IPS-18a (cell line): ENCODE measurements around the gene SPG7.

Experiments used
- H3K27ac ChIP-seq: one replicate; pipeline ENCODE4 v1.5.1; 2013; ENCODE audit warnings: low read length
- H3K27me3 ChIP-seq: one replicate; pipeline ENCODE4 v1.6.1; 2013; ENCODE audit warnings: mild to moderate bottlenecking, low read length; ENCODE audit not compliant: control insufficient read depth, insufficient read depth
- H3K36me3 ChIP-seq: one replicate; pipeline ENCODE4 v1.6.1; 2013; ENCODE audit warnings: low read depth, low read length; ENCODE audit not compliant: control insufficient read depth
- H3K4me1 ChIP-seq: one replicate; pipeline ENCODE4 v1.6.1; 2013; ENCODE audit warnings: low read depth, low read length; ENCODE audit not compliant: control insufficient read depth
- H3K4me3 ChIP-seq: one replicate; pipeline ENCODE4 v1.5.1; 2013; ENCODE audit warnings: low read length
- H3K9ac ChIP-seq: one replicate; pipeline ENCODE4 v1.6.1; 2013; ENCODE audit warnings: mild to moderate bottlenecking, low read length, moderate library complexity
- H3K9me3 ChIP-seq: one replicate; pipeline ENCODE4 v1.6.1; 2013; ENCODE audit warnings: low read depth, low read length; ENCODE audit not compliant: control insufficient read depth

Gene SPG7

GRCh38 chr16:89489040-89489897 lies 18.9 kb upstream of the SPG7 start:
- peak overlapping the region; percentile 91 for H3K4me3 ChIP-seq
- H3K9ac ChIP-seq: peak overlapping the region; percentile 86
- no peaks in the 10 kb centered on the region for H3K27me3 ChIP-seq
- H3K4me1 ChIP-seq: peaks cover 17% of the 10 kb centered on the region
- H3K36me3 ChIP-seq: no peaks in the 10 kb centered on the region
- no peaks in the 10 kb centered on the region for H3K9me3 ChIP-seq
- H3K27ac ChIP-seq: peak overlapping the region; percentile 88

- no peaks in the 10 kb centered on the region for H3K9me3 ChIP-seq
- H3K4me1 ChIP-seq: peaks cover 10% of the 10 kb centered on the region
- no peaks in the 10 kb centered on the region for H3K36me3 ChIP-seq
- no peak overlapping the region for H3K27ac ChIP-seq
- no peaks in the 10 kb centered on the region for H3K27me3 ChIP-seq
- H3K9ac ChIP-seq: no peak overlapping the region
- peak overlapping the region; percentile 22 for H3K4me3 ChIP-seq
Observed at GRCh38 chr16:89489898-89490438, 18.2 kb upstream of the SPG7 start.

- Histone ChIP-seq H3K36me3 (no peaks in the 10 kb centered on the region), H3K9me3 (no peaks in the 10 kb centered on the region), H3K9ac (peak within 1 kb of the TSS; percentile 86), H3K4me3 (peak within 1 kb of the TSS; percentile 91), H3K27me3 (no peaks in the 10 kb centered on the region), H3K27ac (no peak within 1 kb of the TSS), H3K4me1 (peaks cover 10% of the 10 kb centered on the region)
Observed at GRCh38 chr16:89490439-89491237, 17.6 kb upstream of the SPG7 start, which contains the start of gene ANKRD11. TSS of gene ANKRD11 (minus strand) at chr16:89490561. CDS start at chr16:89317019, 173,542 bp downstream.

- no peak overlapping the region for H3K27ac ChIP-seq
- H3K9me3 ChIP-seq: no peaks in the 10 kb centered on the region
- peak overlapping the region; percentile 86 for H3K4me3 ChIP-seq
- peaks cover 10% of the 10 kb centered on the region for H3K4me1 ChIP-seq
- no peaks in the 10 kb centered on the region for H3K27me3 ChIP-seq
- H3K9ac ChIP-seq: peak overlapping the region; percentile 73
- H3K36me3 ChIP-seq: no peaks in the 10 kb centered on the region
Observed at GRCh38 chr16:89491238-89491869, 16.8 kb upstream of the SPG7 start.

GRCh38 chr16:89491974-89492687 lies 16.1 kb upstream of the SPG7 start:
- Histone ChIP-seq H3K9me3 (no peaks in the 10 kb centered on the region), H3K4me3 (peak overlapping the region; percentile 86), H3K9ac (no peak overlapping the region), H3K4me1 (peaks cover 10% of the 10 kb centered on the region), H3K36me3 (no peaks in the 10 kb centered on the region), H3K27me3 (no peaks in the 10 kb centered on the region), H3K27ac (no peak overlapping the region)

GRCh38 chr16:89493776-89494175 lies 14.4 kb upstream of the SPG7 start:
- Histone ChIP-seq H3K9me3 (no peaks in the 10 kb centered on the region), H3K4me3 (no peak overlapping the region), H3K4me1 (no peaks in the 10 kb centered on the region), H3K9ac (no peak overlapping the region), H3K27me3 (no peaks in the 10 kb centered on the region), H3K27ac (no peak overlapping the region), H3K36me3 (no peaks in the 10 kb centered on the region)

GRCh38 chr16:89495121-89495520 lies 13.1 kb upstream of the SPG7 start:
- Histone ChIP-seq H3K27me3 (no peaks in the 10 kb centered on the region), H3K4me1 (no peaks in the 10 kb centered on the region), H3K9ac (no peak overlapping the region), H3K36me3 (no peaks in the 10 kb centered on the region), H3K27ac (no peak overlapping the region), H3K9me3 (no peaks in the 10 kb centered on the region), H3K4me3 (no peak overlapping the region)

GRCh38 chr16:89498839-89499238 lies 9.4 kb upstream of the SPG7 start:
- no peaks in the 10 kb centered on the region for H3K9me3 ChIP-seq
- no peak overlapping the region for H3K4me3 ChIP-seq
- H3K4me1 ChIP-seq: no peaks in the 10 kb centered on the region
- H3K27ac ChIP-seq: no peak overlapping the region
- no peaks in the 10 kb centered on the region for H3K36me3 ChIP-seq
- no peak overlapping the region for H3K9ac ChIP-seq
- no peaks in the 10 kb centered on the region for H3K27me3 ChIP-seq

- Histone ChIP-seq H3K4me1 (no peaks in the 10 kb centered on the region), H3K27me3 (no peaks in the 10 kb centered on the region), H3K4me3 (no peak overlapping the region), H3K9ac (no peak overlapping the region), H3K9me3 (no peaks in the 10 kb centered on the region), H3K36me3 (no peaks in the 10 kb centered on the region), H3K27ac (no peak overlapping the region)
Observed at GRCh38 chr16:89499767-89500166, 8.4 kb upstream of the SPG7 start.

- H3K27ac ChIP-seq: no peak overlapping the region
- H3K4me3 ChIP-seq: no peak overlapping the region
- H3K9ac ChIP-seq: no peak overlapping the region
Observed at GRCh38 chr16:89502081-89502843, 5.9 kb upstream of the SPG7 start.

More at GRCh38 chr16:89502081-89502843, 5.9 kb upstream of the SPG7 start:
- Histone ChIP-seq H3K9me3 (no peaks in the 10 kb centered on the region), H3K36me3 (no peaks in the 10 kb centered on the region), H3K27me3 (peaks cover 6% of the 10 kb centered on the region), H3K4me1 (peaks cover 2% of the 10 kb centered on the region)
